GM12878 (cell line): ENCODE results near the gene PIEZO2. TPM values are rescaled to one million over a fixed set of nuclear protein-coding genes. Genes with fewer than 3 reads are reported as not detected.
"Not testable (repeated sequence)": the region's sequence is repeated elsewhere in the genome, so short reads cannot be mapped to it uniquely, and the experiment has no call there.

Source experiments
- ATAC-seq: fragments of 200-7000 bp; cut with Tn5 transposase; 3 replicates; pipeline ENCODE4 v1.9.1; 2020; ENCODE audit warnings: mild to moderate bottlenecking, moderate library complexity
- BruUV-seq: library from RNA; stranded (reverse); fragments of 400-500 nt; replicated peaks from 2 replicates; lab custom pipeline; 2021; lab: Mats Ljungman, UMichigan
- CTCF ChIA-PET: fragments of 300-600 bp; sonication (Branson Sonifier 250); formaldehyde crosslinking; extraction: SDS; loops from one replicate; lab custom pipeline; 2021; ENCODE audit warnings: inconsistent platforms; lab: Yijun Ruan, JAX
- POLR2A ChIA-PET: fragments of 350-600 bp; formaldehyde crosslinking; extraction: SDS; loops from one replicate; lab custom pipeline; 2021; ENCODE audit warnings: inconsistent platforms; lab: Charles Lee
- RAD21 ChIA-PET: fragments of 300-600 bp; sonication (Branson Sonifier 250); formaldehyde crosslinking; loops from one replicate; lab custom pipeline; 2023; ENCODE audit warnings: antibody characterized with exemption; ENCODE audit not compliant: unreplicated experiment; lab: Charles Lee
- SMC1A ChIA-PET: fragments of 300-600 bp; sonication (Branson Sonifier 250); formaldehyde crosslinking; loops from one replicate; lab custom pipeline; 2023; ENCODE audit not compliant: unreplicated experiment, uncharacterized antibody; lab: Charles Lee
- DNase-seq: peaks from one replicate; pipeline ENCODE4 v3.0.0-alpha.2; 2011; ENCODE audit warnings: low read depth, low spot score
- FAIRE-seq: peaks from 3 replicates; lab custom pipeline; 2011; peaks lifted over from hg19 to GRCh38; lab: Jason Lieb, UNC
- H2AFZ ChIP-seq: 2 replicates; pipeline ENCODE4 v1.6.0; 2011; ENCODE audit warnings: low read depth, low read length, control low read depth; ENCODE audit not compliant: control insufficient read depth
- H3K27ac ChIP-seq: 2 replicates; pipeline ENCODE4 v1.5.1; 2011; ENCODE audit warnings: control low read depth; ENCODE audit not compliant: control insufficient read depth, insufficient read depth
- H3K27me3 ChIP-seq, 2 experiments: replicated peaks in 1 of 2; 2 replicates each; pipeline versions ENCODE4 v1.6.0 to v1.6.1; 2011; ENCODE audit warnings: low read length in 1 of 2; ENCODE audit not compliant: control insufficient read depth in 2 of 2, insufficient read depth in 2 of 2
- H3K36me3 ChIP-seq, 2 experiments: 2 replicates each; pipeline ENCODE4 v1.5.1; 2011; ENCODE audit warnings: low read length in 1 of 2; ENCODE audit not compliant: control insufficient read depth in 2 of 2, insufficient read depth in 2 of 2
- H3K4me1 ChIP-seq: 2 replicates; pipeline ENCODE4 v1.6.1; 2011; ENCODE audit warnings: mild to moderate bottlenecking, low read length, moderate library complexity, mixed read lengths; ENCODE audit not compliant: control insufficient read depth, insufficient read depth
- H3K4me2 ChIP-seq: 2 replicates; pipeline ENCODE4 v1.6.0; 2011; ENCODE audit warnings: control low read depth; ENCODE audit not compliant: control insufficient read depth, insufficient read depth
- H3K4me3 ChIP-seq: fragments of 200-600 bp; sonication (generic); 2 replicates; pipeline ENCODE4 v1.5.1; 2016
- H3K79me2 ChIP-seq: 2 replicates; pipeline ENCODE4 v1.6.0; 2011; ENCODE audit warnings: low read length; ENCODE audit not compliant: control insufficient read depth, insufficient read depth
- H3K9ac ChIP-seq: 2 replicates; pipeline ENCODE4 v1.8.0; 2011; ENCODE audit warnings: low read length, control low read depth, mixed read lengths; ENCODE audit not compliant: control insufficient read depth, insufficient read depth
- H3K9me3 ChIP-seq: replicated peaks from 3 replicates; pipeline ENCODE4 v1.5.1; 2011; ENCODE audit warnings: mild to moderate bottlenecking, low read length; ENCODE audit not compliant: control insufficient read depth, insufficient read depth
- H4K20me1 ChIP-seq: 2 replicates; pipeline ENCODE4 v1.6.0; 2011; ENCODE audit not compliant: control insufficient read depth, insufficient read depth
- ASH2L ChIP-seq: fragments of 300-600, 200-600 bp; sonication (generic); IDR thresholded peaks from 2 replicates; pipeline ENCODE4 v1.6.1; 2017; ENCODE audit warnings: low read depth, mild to moderate bottlenecking, borderline replicate concordance
- ATF3 ChIP-seq: IDR thresholded peaks from 2 replicates; pipeline ENCODE4 v1.6.1; 2011; ENCODE audit warnings: low read depth, mild to moderate bottlenecking, low read length, moderate library complexity, borderline replicate concordance; ENCODE audit errors: extremely low read depth
- CEBPB ChIP-seq, 2 experiments: fragments of 150-350 bp in 1 of 2; IDR thresholded peaks; 2 replicates each; pipeline ENCODE4 v1.6.1; 2012 to 2014; ENCODE audit warnings: low read depth in 2 of 2, low read length in 2 of 2, borderline replicate concordance in 1 of 2, inconsistent platforms in 1 of 2
- ESRRA ChIP-seq: IDR thresholded peaks from 2 replicates; pipeline ENCODE4 v1.6.1; 2012; ENCODE audit warnings: mild to moderate bottlenecking, low read length, improper control_type of control experiment
- FOXK2 ChIP-seq: fragments of 450-650 bp; IDR thresholded peaks from 2 replicates; pipeline ENCODE4 v1.6.1; 2017; ENCODE audit warnings: mild to moderate bottlenecking, moderate library complexity
- GABPA ChIP-seq: IDR thresholded peaks from 2 replicates; pipeline ENCODE4 v1.6.1; 2014; ENCODE audit warnings: antibody characterized with exemption, low read depth, mild to moderate bottlenecking, inconsistent platforms
- JUNB ChIP-seq: IDR thresholded peaks from 2 replicates; pipeline ENCODE4 v1.6.1; 2016; ENCODE audit warnings: antibody characterized with exemption, mild to moderate bottlenecking
- POU2F2 ChIP-seq: IDR thresholded peaks from 3 replicates; pipeline ENCODE4 v1.6.1; 2011; ENCODE audit warnings: low read depth, mild to moderate bottlenecking, low read length, borderline replicate concordance
- RELA ChIP-seq: fragments of 450-650 bp; IDR thresholded peaks from 2 replicates; pipeline ENCODE4 v1.8.0; 2014; ENCODE audit warnings: borderline replicate concordance; ENCODE audit not compliant: partially characterized antibody
- TAF1 ChIP-seq: IDR thresholded peaks from 2 replicates; pipeline ENCODE4 v1.6.1; 2011; ENCODE audit warnings: mild to moderate bottlenecking, low read depth, low read length, borderline replicate concordance
- WGBS: methylation state at CpG from one replicate; pipeline ENCODE4 v1.1.6; 2016; ENCODE audit warnings: low lambda C conversion rate; ENCODE audit not compliant: insufficient replicate concordance, insufficient coverage; ENCODE audit errors: missing lambda C conversion rate; 5-methylcytosine and 5-hydroxymethylcytosine counted together
- in situ Hi-C: fragments of 300-500 bp; cut with MboI; formaldehyde crosslinking; loops from 9 replicates; pipeline ENCODE4 v1.14.3; 2018; ENCODE audit warnings: mixed read lengths
- intact Hi-C: fragments of 100-400 bp; cut with micrococcal nuclease; formaldehyde crosslinking; loops from one replicate; pipeline ENCODE4 v1.14.2; 2022; ENCODE audit not compliant: unreplicated experiment
- polyA plus RNA-seq, 11 experiments: library from polyadenylated mRNA; depleted of rRNA in 4 of 11; unstranded in 6 of 11; stranded (reverse) in 5 of 11; fragments of >200 nt; fragmentation: Nextera tagmentation in 4 of 11; fragmentation: Illumina TruSeq in 1 of 11; extraction: Ambion mirVana in 4 of 11; extraction: Trizol in 1 of 11; gene quantifications; 1 replicate in 1 of 11; 2 replicates in 10 of 11; pipeline versions ENCODE4 v1.2.1 to v1.2.3, GENCODE V29; 2011 to 2016; ENCODE audit warnings: inconsistent platforms in 2 of 11, missing spikeins in 2 of 11, low read depth in 1 of 11
- total RNA-seq, 4 experiments: library from RNA; depleted of rRNA in 3 of 4; stranded (reverse); fragments of >200 nt in 3 of 4; fragmentation: Illumina TruSeq in 1 of 4; extraction: Trizol in 1 of 4; gene quantifications; 2 replicates each; pipeline versions ENCODE4 v1.2.1 to v1.2.3, GENCODE V29; 2013 to 2021

The PIEZO2 gene
- total and polyA plus RNA-seq, 10 of the 15 experiments (the other 5 are each of a cell fraction or from before 2014, with no cell fraction given): 6.7 to 42.3 (median 27.4) TPM

- ChIA-PET RAD21 (interaction anchor here (0.5 to 1.0 kb wide), 3 partner anchors 30 to 1322 kb away, joined by 3 read pairs; partner anchors contain the start of gene IMPA2), SMC1A (interaction anchor here (0.9 to 4.0 kb wide), 5 partner anchors 9 to 495 kb away, joined by 3 to 15 read pairs (median 4); no protein-coding TSS in a partner anchor), CTCF (interaction anchor here (1.6 to 4.9 kb wide), 3 partner anchors 27 to 495 kb away, joined by 3 to 26 read pairs (median 4); no protein-coding TSS in a partner anchor)
- no peak overlapping the region for H2AFZ ChIP-seq
- H3K9me3 ChIP-seq: no peaks in the 10 kb centered on the region
- H3K27me3 ChIP-seq: no peaks in the 10 kb centered on the region
- no TSS peak for BruUV-seq
- no peak overlapping the region for H3K4me2 ChIP-seq
- H3K4me3 ChIP-seq: no peak overlapping the region
- intact Hi-C loops: no loop called here
- H3K36me3 ChIP-seq: no peaks in the 10 kb centered on the region
- TF ChIP-seq POU2F2 (no peak), RELA (no peak), ESRRA (no peak), FOXK2 (no peak), JUNB (no peak), TAF1 (no peak), CEBPB (IDR thresholded peaks at IDR 0.05; ENCODE audit: borderline replicate concordance in 1 of 2, low read depth in 2 of 2, low read length in 2 of 2) (no peak), ASH2L (no peak), GABPA (no peak), ATF3 (no peak)
- TF ChIP-seq, all 136 proteins: peak for 0
- H3K4me1 ChIP-seq: peaks cover 10% of the 10 kb centered on the region
- POLR2A ChIA-PET: no interaction called here
- no peaks in the 10 kb centered on the region for H3K79me2 ChIP-seq
- no peak for ATAC-seq
- no peaks in the 10 kb centered on the region for H4K20me1 ChIP-seq
- WGBS: 16% methylated on average over 5 of the region's 5 CpGs
- in situ Hi-C loops: no loop called here
- no peak overlapping the region for H3K27ac ChIP-seq
- no peak for DNase-seq
- no peak for FAIRE-seq
- H3K9ac ChIP-seq: no peak overlapping the region
These were observed 490.4 kb downstream of the PIEZO2 start for GRCh38 chr18:10659000-10659399.

- H3K4me2 ChIP-seq, RAD21 ChIA-PET, intact Hi-C loops, BruUV-seq, DNase-seq, H3K9me3 ChIP-seq, H3K27ac ChIP-seq, CTCF ChIA-PET, H3K36me3 ChIP-seq, H2AFZ ChIP-seq, H3K27me3 ChIP-seq, H3K4me1 ChIP-seq, POLR2A ChIA-PET, SMC1A ChIA-PET, ATAC-seq, in situ Hi-C loops, FAIRE-seq, H3K4me3 ChIP-seq, H3K9ac ChIP-seq, H3K79me2 ChIP-seq, H4K20me1 ChIP-seq: not testable (repeated sequence)
- 33% methylated on average over 2 of the region's 5 CpGs for WGBS
These were observed 505.4 kb downstream of the PIEZO2 start for GRCh38 chr18:10644003-10644402.

GRCh38 chr18:10642915-10643524 lies 506.3 kb downstream of the PIEZO2 start:
- FAIRE-seq, intact Hi-C loops, H3K4me1 ChIP-seq, H4K20me1 ChIP-seq, H3K9me3 ChIP-seq, H2AFZ ChIP-seq, H3K9ac ChIP-seq, H3K36me3 ChIP-seq, H3K27ac ChIP-seq, CTCF ChIA-PET, H3K4me3 ChIP-seq, RAD21 ChIA-PET, POLR2A ChIA-PET, H3K4me2 ChIP-seq, DNase-seq, H3K27me3 ChIP-seq, SMC1A ChIA-PET, BruUV-seq, H3K79me2 ChIP-seq, in situ Hi-C loops: not testable (repeated sequence)
- peak; percentile 59 for ATAC-seq
- 0% methylated on average over 1 of the region's 5 CpGs for WGBS
